SK-N-SH (cell line): ENCODE data around the gene PDLIM5. TPM values are rescaled to one million over a fixed set of nuclear protein-coding genes. Genes with fewer than 3 reads are reported as not detected.

ENCODE experiments used
- CTCF ChIA-PET: fragments of 300-600, 350-600 bp; formaldehyde crosslinking; extraction: SDS; loops from one replicate; lab custom pipeline; 2021; lab: Yijun Ruan, JAX
- POLR2A ChIA-PET: fragments of 350-600 bp; sonication (Branson Sonifier 250); formaldehyde crosslinking; extraction: SDS; loops from one replicate; lab custom pipeline; 2020; ENCODE audit warnings: antibody characterized with exemption, inconsistent platforms; lab: Yijun Ruan, JAX
- DNase-seq: peaks from one replicate; pipeline ENCODE4 v3.0.0; 2012
- H2AFZ ChIP-seq: fragments of 200-600 bp; sonication (generic); 2 replicates; pipeline ENCODE4 v1.8.1; 2016; ENCODE audit warnings: antibody characterized with exemption, mild to moderate bottlenecking, low read depth
- H3F3A ChIP-seq: fragments of 200-600 bp; sonication (generic); replicated peaks from 2 replicates; pipeline ENCODE3; 2016; ENCODE audit warnings: antibody characterized with exemption, mild to moderate bottlenecking; ENCODE audit not compliant: insufficient read depth
- H3K27ac ChIP-seq, 2 experiments: fragments of 200-500 bp in 1 of 2; fragments of 200-600 bp in 1 of 2; sonication (Bioruptor generic) in 1 of 2; sonication (generic), shearing (Covaris generic) in 1 of 2; 2 replicates each; pipeline versions ENCODE4 v1.5.1 to v1.6.1; 2014 to 2016; ENCODE audit warnings: low read depth in 2 of 2, inconsistent platforms in 1 of 2, low read length in 1 of 2, mild to moderate bottlenecking in 1 of 2, mixed read lengths in 1 of 2
- H3K27me3 ChIP-seq: fragments of 200-600 bp; sonication (generic), shearing (Covaris generic); 2 replicates; pipeline ENCODE4 v1.6.1; 2016; ENCODE audit warnings: mixed run types; ENCODE audit not compliant: insufficient read depth
- H3K36me3 ChIP-seq, 2 experiments: fragments of 200-500 bp in 1 of 2; fragments of 200-600 bp in 1 of 2; sonication (Bioruptor generic) in 1 of 2; sonication (generic) in 1 of 2; replicated peaks in 1 of 2; 2 replicates each; pipeline versions ENCODE3 to v1.5.1; 2014 to 2016; ENCODE audit warnings: low read length in 1 of 2, mild to moderate bottlenecking in 1 of 2; ENCODE audit not compliant: insufficient read depth in 2 of 2, control insufficient read depth in 1 of 2
- H3K4me1 ChIP-seq, 2 experiments: fragments of 200-500 bp in 1 of 2; fragments of 200-600 bp in 1 of 2; sonication (Bioruptor generic) in 1 of 2; sonication (generic), shearing (Covaris generic) in 1 of 2; 2 replicates each; pipeline versions ENCODE4 v1.5.1 to v1.6.1; 2014 to 2016; ENCODE audit warnings: low read depth in 1 of 2, low read length in 1 of 2, mixed run types in 1 of 2; ENCODE audit not compliant: insufficient read depth in 2 of 2, control insufficient read depth in 1 of 2
- H3K4me2 ChIP-seq: fragments of 200-600 bp; sonication (generic), shearing (Covaris generic); 2 replicates; pipeline ENCODE4 v1.6.1; 2017; ENCODE audit warnings: mixed run types
- H3K4me3 ChIP-seq, 2 experiments: fragments of 200-500 bp in 1 of 2; fragments of 200-600 bp in 1 of 2; sonication (Bioruptor generic) in 1 of 2; sonication (generic), shearing (Covaris generic) in 1 of 2; 2 replicates each; pipeline versions ENCODE4 v1.5.1 to v1.8.1; 2014 to 2016; ENCODE audit warnings: low read depth in 2 of 2, inconsistent platforms in 1 of 2, low read length in 1 of 2, mild to moderate bottlenecking in 1 of 2, mixed read lengths in 1 of 2, moderate library complexity in 1 of 2
- H3K79me2 ChIP-seq: fragments of 200-600 bp; sonication (generic); 2 replicates; pipeline ENCODE4 v1.8.1; 2017; ENCODE audit warnings: mild to moderate bottlenecking; ENCODE audit not compliant: insufficient read depth
- H3K9ac ChIP-seq: fragments of 200-600 bp; sonication (generic); 2 replicates; pipeline ENCODE4 v1.6.1; 2017; ENCODE audit warnings: mixed run types
- H3K9me2 ChIP-seq: fragments of 200-600 bp; sonication (generic); 2 replicates; pipeline ENCODE4 v1.6.1; 2017; ENCODE audit warnings: mixed run types
- H3K9me3 ChIP-seq: fragments of 200-600 bp; sonication (generic); 2 replicates; pipeline ENCODE4 v1.6.1; 2017; ENCODE audit warnings: mixed run types, mild to moderate bottlenecking, moderate library complexity
- H4K20me1 ChIP-seq: fragments of 200-600 bp; sonication (generic); 2 replicates; pipeline ENCODE4 v1.6.1; 2017; ENCODE audit warnings: mild to moderate bottlenecking, mixed run types; ENCODE audit not compliant: insufficient read depth
- CHD2 ChIP-seq: fragments of 150-350 bp; IDR thresholded peaks from 2 replicates; pipeline ENCODE4 v1.6.1; 2018; ENCODE audit warnings: low read length; ENCODE audit not compliant: partially characterized antibody
- EP300 ChIP-seq, 2 experiments: IDR thresholded peaks; 2 replicates each; pipeline versions ENCODE4 v1.4.0 to v1.6.1; 2012; ENCODE audit warnings: borderline replicate concordance in 1 of 2, low read depth in 1 of 2, low read length in 1 of 2
- FOXM1 ChIP-seq: IDR thresholded peaks from 2 replicates; pipeline ENCODE4 v1.4.0; 2012; ENCODE audit warnings: low read depth, mild to moderate bottlenecking
- GATA2 ChIP-seq: sonication (generic); formaldehyde crosslinking; IDR thresholded peaks from 2 replicates; pipeline ENCODE4 v1.5.0; 2020; ENCODE audit warnings: mild to moderate bottlenecking, missing genetic modification reagents
- IRF3 ChIP-seq: fragments of 150-350 bp; IDR thresholded peaks from 2 replicates; pipeline ENCODE4 v1.6.1; 2016; ENCODE audit warnings: mild to moderate bottlenecking, low read depth, low read length
- JUND ChIP-seq: IDR thresholded peaks from 2 replicates; pipeline ENCODE4 v1.4.0; 2012
- MAX ChIP-seq: IDR thresholded peaks from 2 replicates; pipeline ENCODE4 v1.4.0; 2012; ENCODE audit warnings: low read depth
- NRF1 ChIP-seq: IDR thresholded peaks from 2 replicates; pipeline ENCODE4 v1.6.1; 2012; ENCODE audit warnings: low read depth, mild to moderate bottlenecking, low read length
- RAD21 ChIP-seq: IDR thresholded peaks from 2 replicates; pipeline ENCODE4 v1.6.1; 2012; ENCODE audit warnings: mild to moderate bottlenecking, low read length
- REST ChIP-seq: IDR thresholded peaks from 2 replicates; pipeline ENCODE4 v1.6.1; 2012; ENCODE audit warnings: mild to moderate bottlenecking, low read depth, low read length, moderate library complexity
- RFX5 ChIP-seq: IDR thresholded peaks from 2 replicates; pipeline ENCODE4 v1.6.1; 2012; ENCODE audit warnings: mild to moderate bottlenecking, improper control_type of control experiment, low read length
- SMC3 ChIP-seq: IDR thresholded peaks from 2 replicates; pipeline ENCODE4 v1.6.1; 2012; ENCODE audit warnings: low read depth, low read length, improper control_type of control experiment
- TAF1 ChIP-seq: IDR thresholded peaks from 2 replicates; pipeline ENCODE4 v1.6.1; 2012; ENCODE audit warnings: low read depth, mild to moderate bottlenecking, low read length, moderate library complexity, borderline replicate concordance
- TEAD4 ChIP-seq: IDR thresholded peaks from 2 replicates; pipeline ENCODE4 v1.4.0; 2012; ENCODE audit warnings: mild to moderate bottlenecking, borderline replicate concordance; ENCODE audit not compliant: insufficient read depth
- USF1 ChIP-seq: IDR thresholded peaks from 2 replicates; pipeline ENCODE4 v1.4.0; 2012; ENCODE audit warnings: low read depth, borderline replicate concordance
- YY1 ChIP-seq: IDR thresholded peaks from 2 replicates; pipeline ENCODE4 v1.4.0; 2012; ENCODE audit warnings: low read depth, mild to moderate bottlenecking
- polyA plus RNA-seq, 3 experiments: library from polyadenylated mRNA; depleted of rRNA; stranded (reverse); fragments of >200 nt; gene quantifications; 2 replicates each; pipeline ENCODE4 v1.2.3, GENCODE V29; 2012

Gene PDLIM5
- polyA plus RNA-seq, 1 of the 3 experiments (the other 2 are of a cell fraction): 36.7 TPM

DNA sequence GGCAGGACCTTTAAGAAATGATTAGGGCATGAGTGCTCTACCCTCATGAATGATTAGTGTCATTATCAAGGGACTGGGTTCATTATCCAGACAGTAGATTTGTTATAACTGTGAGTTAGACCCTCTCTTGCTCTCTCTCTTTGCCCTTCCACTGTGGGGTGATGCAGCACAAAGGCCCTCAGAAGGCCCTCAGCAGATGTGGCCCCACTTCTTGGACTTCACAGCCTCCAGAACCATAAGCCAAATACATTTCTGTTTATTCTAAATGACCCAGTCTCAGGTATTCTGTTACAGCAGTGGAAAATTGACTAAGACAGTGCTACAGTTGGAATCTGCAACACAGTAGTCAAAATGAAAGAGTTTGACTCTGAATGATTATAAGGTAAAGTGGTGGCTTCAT is 17.2 kb upstream of the PDLIM5 start:
- POLR2A ChIA-PET: no interaction called here
- Histone ChIP-seq H3K9me2 (no peaks in the 10 kb centered on the region), H3K27me3 (no peaks in the 10 kb centered on the region), H3K4me3 (no peak overlapping the region), H3K4me1 (no peaks in the 10 kb centered on the region), H3K9ac (no peak overlapping the region), H2AFZ (no peak overlapping the region), H3F3A (no peaks in the 10 kb centered on the region)
- CTCF ChIA-PET: no interaction called here
- TF ChIP-seq REST (no peak), EP300 (IDR thresholded peaks at IDR 0.05; ENCODE audit: borderline replicate concordance in 1 of 2, low read depth in 1 of 2, low read length in 1 of 2) (no peak), FOXM1 (no peak), TAF1 (no peak), RFX5 (no peak), YY1 (no peak), JUND (no peak), GATA2 (CRISPR knock-in tag) (no peak), IRF3 (no peak), CHD2 (no peak), NRF1 (no peak), SMC3 (no peak), RAD21 (no peak), USF1 (no peak), TEAD4 (no peak), MAX (no peak)
- TF ChIP-seq, all 33 proteins: peak for 0
- no peak for DNase-seq
- H3K4me2 ChIP-seq: no peak overlapping the region
- no peaks in the 10 kb centered on the region for H3K79me2 ChIP-seq
- H4K20me1 ChIP-seq: no peaks in the 10 kb centered on the region
- no peak overlapping the region for H3K27ac ChIP-seq
- H3K36me3 ChIP-seq: no peaks in the 10 kb centered on the region
- H3K9me3 ChIP-seq: no peaks in the 10 kb centered on the region
